NCI-H226 (cell line): ENCODE results near the gene EEF1A2.
A peak's percentile ranks its signal among the peaks of the same experiment; 100 is the strongest.
"Not testable (repeated sequence)": the region's sequence is repeated elsewhere in the genome, so short reads cannot be mapped to it uniquely, and the experiment has no call there.

Source experiments
- DNase-seq: peaks from one replicate; pipeline ENCODE4 v3.0.0-alpha.2; 2015

Gene EEF1A2

DNA sequence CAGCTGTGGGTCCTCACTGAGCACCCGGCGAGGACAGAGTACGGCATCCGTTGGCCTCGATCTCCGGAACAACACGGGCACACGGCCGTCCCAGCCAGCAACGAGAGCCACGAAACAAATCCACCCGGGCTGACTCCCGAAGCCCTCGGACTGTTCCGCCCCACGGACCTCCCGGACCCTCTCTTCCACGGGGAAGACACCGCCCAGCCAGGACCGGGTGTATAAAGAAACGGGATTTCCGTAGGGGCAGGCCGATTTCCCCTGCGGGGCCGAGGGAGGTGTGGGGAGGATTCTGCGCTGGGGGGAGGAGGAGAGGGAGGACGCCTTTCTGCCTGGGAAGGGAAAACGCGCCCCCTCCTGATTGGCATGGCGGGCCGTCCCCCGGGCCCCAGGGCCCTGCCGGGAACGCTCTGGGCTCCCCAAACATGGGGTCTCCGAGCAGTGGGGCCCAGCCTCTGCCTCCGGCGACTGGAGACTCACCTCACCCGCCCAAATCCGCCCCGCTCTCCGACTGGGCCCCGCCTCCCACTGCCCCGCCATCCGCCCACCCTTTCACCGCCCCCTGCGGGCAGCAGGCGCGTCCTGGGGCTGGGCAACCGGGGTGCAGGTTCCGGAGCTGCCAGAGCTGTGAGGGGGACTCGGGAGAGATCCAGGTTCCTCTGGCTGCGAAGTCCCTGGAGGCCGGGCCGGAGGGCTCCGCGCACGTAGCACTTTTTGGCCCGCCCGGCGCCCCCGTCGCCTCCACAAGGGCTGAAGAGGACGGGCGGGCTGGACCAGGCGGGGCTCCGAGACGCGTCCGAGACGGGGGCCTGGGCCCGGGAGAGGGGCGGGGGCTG, 21.0 kb upstream of the EEF1A2 start:
- DNase-seq, result peak; percentile 70

DNA sequence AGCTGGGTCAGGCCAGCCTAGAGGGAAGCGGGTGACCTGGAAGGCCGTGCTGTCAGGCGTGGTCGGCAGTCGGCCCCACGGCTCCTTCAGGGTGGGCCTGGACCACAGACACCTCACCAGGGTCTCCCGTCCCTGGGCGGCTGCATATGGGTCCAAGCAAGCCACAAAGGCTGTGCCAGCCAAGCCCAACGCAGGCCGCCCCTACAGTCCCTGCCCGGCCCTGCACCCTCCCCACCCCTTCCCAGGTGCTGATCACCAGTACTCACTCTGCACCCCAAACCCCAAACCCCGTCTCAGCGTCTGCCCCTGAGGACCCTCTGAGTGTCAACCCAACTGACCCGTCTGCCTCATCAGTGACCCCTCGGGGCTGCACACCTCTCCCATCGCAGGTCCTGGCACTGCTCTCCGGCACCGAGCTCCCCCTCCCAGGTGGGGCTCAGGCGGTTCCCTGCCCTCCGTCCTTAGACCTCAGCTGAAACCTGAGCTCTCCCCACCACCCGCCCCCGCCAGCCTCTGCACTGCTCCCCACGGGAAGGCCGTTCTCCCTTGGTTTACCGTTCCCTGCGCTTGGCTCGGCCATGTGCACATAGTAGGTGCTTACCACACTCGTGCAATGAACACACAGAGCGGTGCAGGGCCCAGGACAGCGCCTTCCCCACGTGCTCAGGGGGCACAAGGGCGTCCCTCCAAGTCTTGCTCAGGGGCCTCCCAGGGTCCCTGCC, 20.2 kb upstream of the EEF1A2 start:
- DNase-seq, result no peak

DNA sequence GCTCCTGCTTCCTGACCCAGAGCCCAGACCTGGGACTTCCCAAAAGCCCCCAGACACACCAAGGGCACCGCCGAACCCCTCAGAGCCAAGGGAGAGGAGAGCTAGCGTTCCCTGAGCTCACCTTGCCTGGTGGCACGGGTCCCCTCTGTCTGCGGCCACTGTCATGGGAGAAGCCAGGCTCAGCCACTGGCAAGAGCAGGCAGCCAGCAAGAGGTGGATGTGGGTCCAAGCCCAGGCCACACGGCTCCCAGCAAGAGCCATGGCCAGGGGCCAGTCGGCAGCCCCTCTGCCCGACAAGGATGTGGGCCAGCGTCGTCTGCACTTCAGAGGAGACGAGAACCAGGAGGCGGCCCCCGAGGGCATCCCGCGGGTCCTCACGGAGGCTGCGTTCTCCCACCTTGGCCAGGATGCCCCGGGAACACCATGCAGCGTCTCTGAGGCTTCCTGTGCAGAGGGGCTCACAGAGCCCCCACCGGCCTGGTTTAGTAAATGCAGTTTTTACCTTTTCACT, 19.5 kb upstream of the EEF1A2 start:
- DNase-seq, result no peak

DNA sequence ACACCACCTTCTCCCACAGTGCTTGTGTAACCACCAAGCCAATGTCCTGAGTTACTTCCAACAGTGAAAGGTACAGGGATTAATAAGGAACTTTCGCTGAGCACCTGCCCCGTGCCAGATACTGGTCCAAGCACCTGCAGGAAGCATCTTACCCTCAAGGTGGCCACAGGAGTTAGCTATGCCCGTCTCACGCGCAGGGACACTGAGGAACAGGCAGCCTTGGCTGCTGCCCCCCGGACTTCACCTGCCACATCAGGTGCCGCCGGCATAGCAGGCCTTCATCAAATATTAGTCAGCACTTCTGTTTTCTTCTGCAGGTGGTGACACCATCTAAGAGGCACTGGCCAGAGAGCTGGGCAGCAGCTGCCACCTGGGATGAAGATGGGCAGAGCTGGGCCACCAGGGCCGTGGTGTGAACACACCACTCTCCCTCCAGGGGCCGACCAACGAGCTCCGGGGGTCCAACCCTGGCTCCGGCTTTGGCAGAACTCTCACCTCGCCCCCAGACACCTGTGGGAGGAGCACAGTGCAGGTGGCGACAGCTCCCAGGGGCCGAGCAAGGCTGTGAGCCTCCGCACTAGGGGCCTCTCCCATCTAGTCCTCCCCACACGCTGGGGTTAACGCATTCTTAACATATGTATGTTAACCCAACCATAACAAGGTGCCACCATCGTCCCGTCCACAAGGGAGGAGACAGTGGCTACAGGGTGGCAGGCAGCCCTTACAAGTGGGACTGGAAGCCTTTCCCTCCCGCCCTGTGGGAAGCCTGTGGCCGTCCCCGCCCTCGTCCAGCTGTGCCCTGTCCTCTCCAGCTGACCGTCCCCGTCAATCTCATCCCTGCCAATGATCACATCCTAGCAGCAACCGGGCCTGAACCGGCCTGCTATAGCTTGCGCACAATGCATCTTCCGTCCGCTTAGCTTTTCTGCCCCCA, 18.8 kb upstream of the EEF1A2 start:
- no peak for DNase-seq

DNA sequence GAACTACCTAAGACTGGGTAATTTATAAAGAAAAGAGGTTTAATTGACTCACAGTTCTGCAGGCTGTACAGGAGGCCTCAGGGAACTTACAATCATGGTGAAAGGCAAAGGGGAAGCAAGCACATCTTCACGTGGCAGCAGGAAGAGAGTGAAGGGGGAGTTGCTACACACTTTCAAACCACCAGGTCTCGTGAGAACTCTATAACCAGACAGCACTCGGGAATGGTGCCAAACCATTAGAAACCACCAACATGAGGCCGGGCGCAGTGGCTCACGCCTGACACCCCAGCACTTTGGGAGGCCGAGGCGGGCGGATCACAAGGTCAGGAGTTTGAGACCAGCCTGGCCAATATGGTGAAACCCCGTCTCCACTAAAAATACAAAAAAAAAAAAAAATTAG, 15.6 kb upstream of the EEF1A2 start:
- DNase-seq, result not testable (repeated sequence)

DNA sequence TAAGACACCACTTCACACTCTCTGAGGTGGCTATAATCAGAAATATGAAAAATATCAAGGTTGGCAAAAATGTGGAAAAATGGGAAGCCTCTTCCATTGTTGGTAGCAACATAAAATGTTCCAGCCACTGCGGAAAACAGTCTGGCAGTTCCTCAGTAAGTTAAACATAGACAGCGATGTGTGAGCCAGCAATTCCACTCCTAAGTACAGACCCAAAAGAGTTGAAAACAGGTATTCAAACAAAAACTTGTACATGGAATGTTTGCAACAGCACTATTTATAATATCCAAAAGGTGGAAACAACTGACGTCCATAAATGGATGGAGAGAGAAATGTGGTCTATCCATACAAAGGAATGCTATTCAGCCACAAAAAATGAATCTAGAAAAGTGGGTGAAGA, 14.3 kb upstream of the EEF1A2 start:
- DNase-seq, result no peak

DNA sequence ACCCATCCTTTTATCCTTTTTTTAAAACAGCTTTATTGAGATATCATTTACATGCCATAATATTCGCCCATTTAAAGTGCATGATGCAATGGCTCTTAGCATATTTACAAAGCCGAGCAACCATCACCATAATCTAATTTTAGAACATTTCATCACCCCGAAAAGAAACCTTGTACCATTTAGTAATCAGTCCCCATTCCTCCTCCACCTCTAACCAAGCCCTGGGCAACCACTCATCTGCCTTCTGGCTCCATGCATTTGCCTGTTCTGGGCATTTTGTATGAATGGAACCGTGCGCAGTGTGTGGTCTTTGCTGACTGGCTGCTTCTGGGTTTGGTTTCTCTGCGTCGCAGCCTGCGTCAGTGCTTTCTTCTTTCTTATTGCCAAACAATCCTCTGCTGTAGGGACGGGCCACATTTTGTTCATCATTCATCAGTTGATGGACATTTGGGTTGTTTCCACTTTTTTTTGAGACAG, 10.2 kb upstream of the EEF1A2 start:
- no peak for DNase-seq

DNA sequence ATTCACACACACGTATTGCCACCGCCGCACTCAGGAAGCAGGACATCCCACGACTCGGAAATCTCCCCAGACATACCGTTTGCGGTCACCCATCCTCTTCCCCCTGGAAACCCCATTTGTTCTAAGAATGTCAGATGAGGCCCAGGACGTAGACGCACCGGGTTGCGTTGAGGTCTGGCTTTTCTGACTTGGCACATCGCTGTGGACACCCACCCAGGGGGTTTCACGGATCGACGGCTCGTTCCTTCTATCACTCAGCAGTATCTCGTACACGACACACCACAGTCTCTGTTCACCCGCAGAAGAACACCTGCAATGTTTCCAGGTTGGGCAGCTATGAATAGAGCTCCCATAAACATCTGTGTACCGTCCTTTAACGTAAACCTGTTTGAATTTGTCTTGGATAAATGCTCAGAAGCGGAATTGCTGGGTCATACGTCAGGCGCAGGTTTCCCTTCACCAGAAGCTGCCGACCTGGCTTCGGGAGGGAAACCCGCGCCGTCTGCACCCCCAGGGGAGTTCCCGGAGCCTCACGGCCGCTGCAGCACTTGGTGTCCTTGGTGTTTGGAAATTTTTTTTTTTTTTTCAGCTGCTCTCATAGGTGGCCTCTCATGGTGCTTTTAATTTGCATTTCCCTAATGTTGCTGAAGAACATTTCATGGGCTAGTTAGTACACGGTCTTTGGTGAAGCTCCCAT, 9.3 kb upstream of the EEF1A2 start:
- DNase-seq, result no peak

DNA sequence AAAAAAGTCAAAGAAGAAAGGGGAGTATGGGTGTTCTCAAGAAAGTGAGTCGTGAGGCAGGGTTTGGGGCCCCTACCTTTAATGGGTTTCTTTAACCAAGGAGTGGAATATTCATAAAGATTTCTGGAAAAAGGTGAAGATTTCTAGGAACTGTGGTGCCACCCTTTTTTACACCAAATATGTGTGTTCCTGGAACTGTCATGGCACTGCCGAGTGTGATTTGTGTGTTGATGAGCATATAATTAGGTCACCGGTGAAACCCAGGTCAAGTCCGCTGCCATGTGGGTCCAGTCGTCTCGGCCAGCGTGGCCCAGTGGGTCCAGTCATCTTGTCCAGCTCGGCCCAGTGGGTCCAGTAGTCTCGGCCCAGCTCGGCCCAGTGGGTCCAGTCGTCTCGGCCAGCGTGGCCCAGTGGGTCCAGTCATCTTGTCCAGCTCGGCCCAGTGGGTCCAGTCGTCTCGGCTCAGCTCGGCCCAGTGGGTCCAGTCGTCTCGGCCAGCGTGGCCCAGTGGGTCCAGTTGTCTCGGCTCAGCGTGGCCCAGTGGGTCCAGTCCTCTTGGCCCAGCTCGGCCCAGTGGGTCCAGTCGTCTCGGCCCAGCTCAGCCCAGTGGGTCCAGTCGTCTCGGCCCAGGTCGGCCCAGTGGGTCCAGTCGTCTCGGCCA, 8.3 kb upstream of the EEF1A2 start:
- no peak for DNase-seq

DNA sequence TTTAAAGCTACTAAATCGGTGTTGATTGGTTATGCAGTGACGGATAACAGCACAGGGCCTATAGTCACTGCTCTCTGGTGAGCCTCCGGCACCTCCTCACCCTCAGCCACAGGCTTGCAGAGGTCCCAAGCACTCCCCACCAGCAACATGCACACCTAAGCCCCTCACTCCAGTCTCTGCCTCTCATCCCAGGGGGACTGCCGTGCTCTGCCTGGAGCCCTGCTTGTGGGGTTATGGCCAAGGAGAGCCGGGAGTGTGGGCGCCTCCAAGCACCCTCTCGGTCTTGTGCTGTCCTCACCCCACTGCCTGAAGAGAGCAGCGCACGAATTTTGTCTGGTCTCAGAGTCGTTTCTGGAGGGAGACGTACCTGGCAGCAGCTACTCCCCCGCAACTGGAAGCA, 6.8 kb upstream of the EEF1A2 start:
- no peak for DNase-seq

DNA sequence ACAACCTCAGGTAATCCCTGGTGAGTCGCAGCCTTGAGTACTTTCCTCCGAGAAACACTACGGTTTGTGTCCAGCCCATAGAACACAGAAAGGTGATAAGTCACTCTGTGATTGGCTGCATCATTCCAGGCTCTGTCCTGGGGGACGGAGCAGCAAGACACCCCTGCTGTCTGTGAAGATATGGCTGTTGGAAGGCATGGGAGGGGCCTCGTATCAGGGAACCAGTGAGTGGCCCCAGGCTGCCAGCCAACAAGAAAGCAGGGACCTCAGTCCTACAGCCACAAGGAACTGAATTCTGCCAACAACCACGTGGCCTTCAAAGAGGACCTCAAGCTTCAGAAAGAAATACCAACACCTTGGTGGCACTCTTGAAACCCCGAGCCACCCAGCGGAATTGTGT, 6.4 kb upstream of the EEF1A2 start:
- no peak for DNase-seq

DNA sequence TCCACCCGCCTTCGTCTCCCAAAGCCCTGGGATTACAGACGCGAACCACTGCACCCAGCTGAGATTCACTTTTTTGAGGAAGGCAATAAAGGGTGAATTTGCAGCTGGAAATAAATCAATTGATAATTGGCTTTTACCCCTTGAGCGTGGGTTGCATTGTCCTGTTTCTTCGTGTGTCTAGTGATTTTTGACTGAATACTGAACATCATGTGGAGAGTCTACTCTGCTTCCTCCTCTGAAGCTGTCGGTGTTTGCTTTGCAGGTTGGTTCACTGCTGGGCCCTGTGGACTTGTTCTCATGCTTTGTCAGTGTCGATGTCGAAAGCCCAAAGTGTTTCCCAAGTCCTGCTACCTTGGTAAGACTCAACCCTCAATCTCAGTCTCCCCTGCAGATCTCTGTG, 5.8 kb upstream of the EEF1A2 start:
- no peak for DNase-seq

DNA sequence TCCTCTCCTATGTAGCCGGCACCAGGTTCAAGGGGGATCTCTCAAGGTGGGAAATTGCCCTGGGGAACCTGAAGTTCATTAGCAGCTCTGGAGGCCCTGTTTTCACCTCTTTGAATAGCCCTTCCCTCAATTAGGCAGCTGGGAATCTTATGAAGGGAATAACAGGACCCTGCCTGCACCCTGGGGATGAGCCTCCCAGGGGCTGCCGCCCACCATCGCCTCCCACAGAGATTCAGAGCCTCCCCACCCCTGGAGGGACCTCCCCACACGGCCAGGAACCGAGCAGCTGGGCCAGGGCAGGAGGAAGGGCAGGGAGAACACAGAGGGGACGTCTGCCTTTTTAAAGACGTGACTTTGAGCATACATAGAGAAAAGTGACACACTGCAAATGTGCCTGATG, 4.6 kb upstream of the EEF1A2 start:
- no peak for DNase-seq

DNA sequence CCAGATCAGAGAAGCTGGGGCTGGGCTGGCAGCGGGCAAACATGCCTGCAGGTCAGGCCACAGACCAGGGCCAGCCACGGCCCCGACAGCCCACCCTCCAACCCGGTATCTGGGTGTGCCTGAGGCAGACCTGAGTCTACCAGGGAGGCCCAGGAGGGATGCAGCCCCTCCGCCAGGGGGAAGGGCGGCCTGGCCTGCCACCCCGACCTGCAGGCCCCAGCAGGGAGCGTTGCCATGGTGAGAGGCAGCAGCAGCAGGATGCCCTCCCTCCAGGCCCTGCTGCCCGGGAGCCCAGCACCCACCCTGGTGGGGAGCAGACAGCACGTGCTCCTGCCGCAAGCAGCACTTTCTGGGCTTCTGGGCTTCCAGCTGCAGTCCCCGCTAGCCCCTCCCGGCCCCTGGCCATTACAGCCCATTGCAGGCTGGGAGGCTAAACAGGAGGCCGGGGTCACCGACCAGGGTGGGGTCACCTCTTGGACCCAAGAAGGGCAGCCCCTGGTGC, 3.8 kb upstream of the EEF1A2 start:
- DNase-seq, result no peak

DNA sequence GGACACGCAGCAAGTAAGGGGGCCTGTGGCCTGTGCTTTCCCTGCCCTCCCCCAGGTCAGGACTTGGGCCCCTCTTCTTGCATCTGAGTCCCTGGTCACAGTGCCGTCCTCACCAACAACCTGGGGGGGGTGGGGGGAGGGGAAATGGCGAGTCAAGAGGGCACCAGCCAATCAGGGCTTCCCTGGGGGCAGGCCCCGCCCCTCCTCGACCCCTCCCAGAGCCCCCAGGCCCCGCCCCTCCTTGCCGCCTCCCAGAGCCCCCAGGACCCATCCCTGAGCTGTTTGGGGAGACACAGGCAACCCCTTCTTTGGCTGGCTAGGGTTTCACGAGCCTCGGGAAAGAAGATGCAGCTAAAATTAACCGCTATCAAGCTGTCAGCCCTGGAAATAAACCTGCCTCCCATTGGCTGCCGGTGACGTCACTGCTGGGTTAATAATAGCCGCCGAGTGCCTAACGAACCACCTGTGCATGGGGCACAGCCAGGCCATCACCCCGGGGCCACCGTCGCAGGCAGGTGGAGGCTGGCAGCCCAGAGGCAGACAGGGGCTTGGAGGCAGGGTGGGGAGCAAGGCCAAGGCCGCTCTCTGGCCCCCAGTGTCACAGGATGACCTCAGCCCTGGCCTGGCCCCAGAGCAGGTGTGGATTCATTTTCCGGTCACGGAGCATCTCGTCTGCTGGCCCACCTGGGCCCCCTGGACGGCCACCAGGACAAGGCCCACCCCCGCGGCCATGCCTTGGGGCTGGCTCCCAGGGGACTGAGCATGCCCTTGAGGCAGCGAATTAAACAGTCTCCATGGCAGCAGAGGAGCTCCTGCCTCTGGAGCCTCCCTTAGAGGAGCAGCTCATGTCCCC, 3.2 kb upstream of the EEF1A2 start:
- no peak for DNase-seq

DNA sequence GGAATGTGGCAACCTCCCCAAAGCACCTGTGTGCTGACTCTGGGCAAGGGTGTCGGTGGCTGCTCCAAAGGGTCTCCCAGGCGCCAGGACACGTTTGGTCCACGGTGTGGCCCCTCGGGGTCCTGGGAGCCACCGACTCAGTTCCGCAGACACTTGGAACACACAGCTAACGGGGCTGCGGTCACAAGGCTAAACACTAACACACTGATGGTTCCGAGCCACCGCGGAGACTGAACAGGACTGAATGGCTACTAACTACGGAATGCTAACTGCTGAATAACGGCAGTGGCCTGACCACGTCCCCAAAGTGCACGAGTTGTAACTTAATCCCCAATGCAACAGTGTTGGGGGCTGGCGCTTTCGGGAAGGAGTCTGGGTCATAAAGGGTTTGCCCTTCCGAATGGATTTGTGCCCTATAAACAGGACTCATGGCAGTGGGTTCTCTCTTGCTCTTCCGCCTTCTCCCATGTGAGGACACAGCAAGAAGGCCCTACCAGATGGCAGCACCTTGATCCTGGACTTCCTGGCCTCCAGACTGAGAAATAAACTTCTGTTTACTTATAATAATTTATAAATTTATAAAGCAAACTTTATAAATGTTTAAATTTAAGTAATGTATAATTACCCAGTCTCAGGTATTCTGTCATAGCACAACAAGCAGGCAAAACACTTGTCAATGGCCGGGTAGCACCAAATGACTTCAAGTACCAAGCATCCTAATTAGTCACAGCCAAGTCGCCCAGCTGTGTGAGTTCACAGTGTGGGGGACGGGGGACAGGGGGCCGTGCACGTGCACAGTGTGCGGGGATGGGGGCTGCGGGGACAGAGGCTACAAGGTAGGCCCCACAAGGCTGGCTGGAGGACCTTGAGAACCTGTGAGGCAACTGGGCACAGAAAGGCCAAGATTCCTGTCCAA, 2.3 kb upstream of the EEF1A2 start:
- no peak for DNase-seq

DNA sequence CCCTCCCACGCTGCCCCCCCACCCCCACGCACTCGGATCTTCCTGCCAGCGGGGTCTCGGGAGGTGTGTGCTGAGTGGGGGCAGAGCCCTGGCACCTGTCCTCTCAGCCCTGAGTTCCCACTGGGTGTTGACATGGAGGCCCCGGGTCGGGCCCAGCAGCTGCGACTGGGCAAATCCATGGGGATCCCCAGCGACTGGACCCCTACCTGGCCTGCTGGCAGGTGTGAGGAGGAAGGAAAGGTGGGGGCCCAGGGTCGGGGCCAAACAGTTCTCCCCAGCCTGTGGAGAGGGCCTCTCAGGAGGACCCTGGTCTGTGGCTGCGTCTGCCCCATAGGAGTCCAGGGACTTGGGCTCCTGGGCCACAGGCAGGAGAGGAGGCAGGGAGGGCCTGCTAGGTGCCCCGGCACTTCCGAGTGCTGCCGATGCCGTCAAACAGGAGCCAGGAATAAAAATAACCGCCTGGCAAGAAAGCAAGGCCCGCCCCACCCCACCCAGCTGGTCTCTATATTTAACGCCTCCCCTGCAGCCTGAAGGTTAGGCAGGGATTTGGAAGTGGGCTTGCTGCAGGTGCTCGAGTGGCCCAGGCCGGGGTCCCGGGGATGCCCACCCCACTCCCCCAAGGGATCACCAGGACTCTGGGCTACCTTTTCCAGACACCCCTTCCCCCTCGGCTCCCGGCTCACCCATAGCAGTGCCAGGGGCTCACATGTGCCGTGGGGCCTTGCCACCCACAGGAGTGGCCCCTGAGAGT, 1.4 kb upstream of the EEF1A2 start:
- no peak for DNase-seq

DNA sequence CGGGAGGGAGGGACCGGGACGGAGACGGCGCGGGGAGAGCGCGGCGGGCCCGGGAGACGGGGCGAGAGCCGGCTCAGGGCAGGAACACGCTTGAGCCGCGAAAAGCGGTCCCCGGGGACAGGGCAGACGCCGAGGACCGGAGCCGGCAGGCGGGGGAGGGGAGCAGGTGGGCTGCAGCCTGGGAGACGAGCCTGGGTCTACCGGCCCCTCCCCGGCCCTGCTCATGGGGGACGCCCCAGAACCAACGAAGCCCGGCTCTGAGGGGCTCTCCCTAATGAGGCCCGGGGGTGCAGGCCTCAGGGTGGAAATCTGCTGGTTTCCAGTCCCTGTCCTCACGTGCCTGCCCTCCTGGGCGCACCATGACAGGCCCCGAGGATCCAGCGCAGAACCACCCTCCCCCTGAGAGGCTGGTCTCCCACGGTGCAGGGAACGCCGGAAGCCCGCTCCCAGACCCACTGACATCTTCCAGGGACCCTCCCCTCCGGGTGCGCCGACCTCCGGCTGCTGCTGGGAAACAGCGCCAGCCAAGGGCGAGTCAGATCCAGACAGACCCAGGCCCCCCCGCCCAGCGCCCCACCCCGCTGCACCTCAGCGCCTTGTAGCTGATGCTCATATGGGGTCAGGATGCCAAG, 571 bp upstream of the EEF1A2 start:
- no peak for DNase-seq
